Measurements from ENCODE around the gene AGAP1. TPM values are rescaled to one million over a fixed set of nuclear protein-coding genes. Genes with fewer than 3 reads are reported as not detected.

AGAP1 gene
- total RNA-seq, 1 experiment from 2014 or later: 25.8 TPM

DNA sequence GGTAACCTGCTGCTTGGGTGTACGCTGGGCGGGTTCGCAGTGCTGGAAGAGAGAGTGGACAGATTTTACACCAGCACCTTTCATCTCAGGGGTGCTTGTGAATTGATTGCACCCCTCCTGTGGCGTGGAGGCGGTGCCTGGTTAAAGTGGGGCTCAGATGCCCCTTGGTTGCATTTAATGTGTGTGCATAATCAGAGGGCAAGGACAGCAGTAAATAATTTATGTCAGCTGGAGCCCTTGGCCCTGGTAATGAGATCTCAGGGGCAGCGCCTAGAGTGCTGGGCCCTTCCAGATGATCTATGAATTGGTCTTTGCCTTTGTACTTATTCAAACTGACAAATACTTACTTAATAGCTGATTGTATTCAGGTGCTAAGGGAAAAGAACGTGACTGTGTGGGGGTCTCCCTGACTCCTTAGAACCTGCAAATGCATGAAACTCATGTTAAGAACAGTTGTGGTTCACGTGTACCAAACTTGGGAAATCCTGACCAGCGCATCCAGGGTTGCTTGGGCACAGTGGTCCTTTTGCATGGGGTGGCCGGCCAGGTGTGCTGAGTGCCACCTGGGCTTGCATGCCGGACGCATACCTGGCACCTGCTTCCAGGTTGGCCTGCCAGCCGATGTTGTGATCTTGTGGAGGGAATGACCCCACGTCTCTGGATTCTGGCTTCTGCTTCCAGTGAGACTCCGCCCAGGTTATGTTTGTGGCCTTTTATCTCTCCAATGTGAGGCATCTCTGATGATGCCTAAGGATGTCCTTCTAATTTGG is 118.5 kb downstream of the AGAP1 start:
- Histone ChIP-seq H3K79me1 (ENCODE audit: insufficient read depth, low read depth, low read length, poor library complexity, severe bottlenecking) (peaks cover 10% of the 10 kb centered on the region), H3K18ac (ENCODE audit: insufficient read length, low read depth, low read length) (no peak overlapping the region), H4K5ac (ENCODE audit: insufficient read length, low read depth, low read length) (no peak overlapping the region), H4K91ac (ENCODE audit: insufficient read length, low read depth, low read length) (no peak overlapping the region), H2AK5ac (ENCODE audit: insufficient read length, low read length) (no peak overlapping the region), H2BK120ac (ENCODE audit: low read depth, low read length, poor library complexity, severe bottlenecking) (no peak overlapping the region), H4K20me1 (ENCODE audit: control insufficient read depth, insufficient read depth, insufficient read length) (no peaks in the 10 kb centered on the region), H3K9me3 (ENCODE audit: control insufficient read depth, low read depth, low read length) (no peaks in the 10 kb centered on the region), H2AFZ (ENCODE audit: low read length) (no peak overlapping the region), H4K8ac (replicated peaks; ENCODE audit: insufficient read length, low read depth, low read length) (no peak overlapping the region), H2BK5ac (ENCODE audit: insufficient read length, low read length) (no peak overlapping the region), H3K4ac (ENCODE audit: low read depth, low read length) (no peak overlapping the region), H3K27ac (ENCODE audit: insufficient read length, low read depth, low read length) (no peak overlapping the region), H3K14ac (ENCODE audit: insufficient read depth, low read length) (peak overlapping the region; percentile 53; the same call in 1 of the 2 replicates), H3K23me2 (ENCODE audit: insufficient read length, low read depth, low read length, poor library complexity, severe bottlenecking) (no peaks in the 10 kb centered on the region), H3K56ac (ENCODE audit: insufficient read length, low read depth, low read length) (no peak overlapping the region), H3K23ac (ENCODE audit: insufficient read length, low read depth, low read length) (no peak overlapping the region), H3K4me1 (ENCODE audit: insufficient read depth, low read length) (no peaks in the 10 kb centered on the region; the same call in 1 of the 2 replicates), H3K4me2 (ENCODE audit: insufficient read depth, insufficient read length, low read length) (no peak overlapping the region), H2BK20ac (ENCODE audit: low read depth, low read length, poor library complexity, severe bottlenecking) (no peak overlapping the region), H3K79me2 (ENCODE audit: insufficient read depth, low read length) (peaks cover 8% of the 10 kb centered on the region), H3T11ph (ENCODE audit: low read length) (no peak overlapping the region), H2BK15ac (ENCODE audit: low read depth, low read length) (no peak overlapping the region), H3K27me3 (ENCODE audit: insufficient read depth, low read length) (no peaks in the 10 kb centered on the region), H2BK12ac (ENCODE audit: insufficient read length, low read depth, low read length) (no peak overlapping the region), H3K9ac (ENCODE audit: extremely low read depth, insufficient read length, low read length) (no peak overlapping the region)
- Mint-ChIP-seq H3K36me3 (ENCODE audit: insufficient read depth in 1 of 3, low read depth in 3 of 3) (no peaks in the 10 kb centered on the region; a peak in 1 of 7 replicates), H3K27ac (peak overlapping the region in 2 of 3 experiments; percentile 19 to 35; a peak in 1 of 7 replicates), H3K9me3 (no peaks in the 10 kb centered on the region), H3K4me1 (peaks cover 13 to 19% of the 10 kb centered on the region in 2 experiments), H3K4me3 (no peak overlapping the region), H3K27me3 (ENCODE audit: low read depth) (no peaks in the 10 kb centered on the region)
- TF ChIP-seq, protein P1, sequence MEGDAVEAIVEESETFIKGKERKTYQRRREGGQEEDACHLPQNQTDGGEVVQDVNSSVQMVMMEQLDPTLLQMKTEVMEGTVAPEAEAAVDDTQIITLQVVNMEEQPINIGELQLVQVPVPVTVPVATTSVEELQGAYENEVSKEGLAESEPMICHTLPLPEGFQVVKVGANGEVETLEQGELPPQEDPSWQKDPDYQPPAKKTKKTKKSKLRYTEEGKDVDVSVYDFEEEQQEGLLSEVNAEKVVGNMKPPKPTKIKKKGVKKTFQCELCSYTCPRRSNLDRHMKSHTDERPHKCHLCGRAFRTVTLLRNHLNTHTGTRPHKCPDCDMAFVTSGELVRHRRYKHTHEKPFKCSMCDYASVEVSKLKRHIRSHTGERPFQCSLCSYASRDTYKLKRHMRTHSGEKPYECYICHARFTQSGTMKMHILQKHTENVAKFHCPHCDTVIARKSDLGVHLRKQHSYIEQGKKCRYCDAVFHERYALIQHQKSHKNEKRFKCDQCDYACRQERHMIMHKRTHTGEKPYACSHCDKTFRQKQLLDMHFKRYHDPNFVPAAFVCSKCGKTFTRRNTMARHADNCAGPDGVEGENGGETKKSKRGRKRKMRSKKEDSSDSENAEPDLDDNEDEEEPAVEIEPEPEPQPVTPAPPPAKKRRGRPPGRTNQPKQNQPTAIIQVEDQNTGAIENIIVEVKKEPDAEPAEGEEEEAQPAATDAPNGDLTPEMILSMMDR (conservative IDR thresholded peaks at IDR 0.05): no peak
- no CpG with 5 or more reads among the region's 15 CpGs for WGBS (ENCODE audit: extremely low coverage, insufficient read length, low lambda C conversion rate)
- no peak for DNase-seq

Measured in H9 (cell line).